OCI-LY1 (cell line): Measurements from ENCODE around the gene SERPINA4.

ENCODE experiments used
- EZH2 ChIP-seq: fragments of 200-600 bp; sonication (generic), shearing (Covaris generic); IDR thresholded peaks from 2 replicates; pipeline ENCODE4 v1.8.0; 2017; ENCODE audit warnings: borderline replicate concordance, mixed run types, mild to moderate bottlenecking, antibody characterized with exemption, low read length, moderate library complexity, mixed read lengths
- TF ChIP-seq, protein P1 (sequence below): fragments of 200-600 bp; sonication (generic), shearing (Covaris generic); IDR thresholded peaks from 2 replicates; pipeline ENCODE4 v1.5.1; 2017; ENCODE audit warnings: mild to moderate bottlenecking, antibody characterized with exemption, low read length, moderate library complexity, mixed read lengths

DNA sequence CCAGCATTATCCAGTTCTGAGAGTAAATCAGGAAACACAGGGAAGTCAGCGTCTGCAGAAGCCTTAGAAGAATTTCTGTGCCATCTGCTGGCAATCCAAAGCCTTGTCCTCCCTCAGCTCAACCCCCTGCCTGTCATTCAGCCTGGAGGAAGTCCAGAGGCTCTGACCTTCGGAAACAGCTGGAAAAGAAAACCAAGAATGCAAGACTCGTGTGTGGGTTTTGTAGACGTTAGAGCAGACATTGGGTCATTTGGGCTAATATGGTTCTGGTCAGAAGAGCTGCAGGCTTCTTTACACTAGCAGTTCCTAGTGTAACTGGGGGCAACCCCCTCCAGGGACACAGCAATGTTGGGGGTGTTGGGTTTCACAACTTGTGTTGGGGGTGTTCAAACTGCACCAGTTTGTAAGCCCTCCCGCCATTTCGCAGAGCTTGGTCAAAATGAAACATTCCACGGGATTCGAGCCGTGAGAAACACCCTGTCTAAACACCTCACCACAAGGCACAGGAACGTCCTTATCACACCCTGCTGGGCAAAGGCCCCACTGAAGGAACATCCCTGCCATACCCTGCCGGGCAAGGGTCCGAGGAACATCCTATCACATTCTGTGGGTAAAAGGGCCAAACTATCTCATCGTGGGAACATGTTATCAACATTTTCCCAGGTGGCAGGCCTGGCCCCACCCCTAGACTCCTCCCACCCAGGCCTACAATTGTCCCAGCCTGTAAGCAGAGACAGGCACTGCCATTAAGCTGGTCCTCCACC is 21.0 kb upstream of the SERPINA4 start:
- TF ChIP-seq, protein P1, sequence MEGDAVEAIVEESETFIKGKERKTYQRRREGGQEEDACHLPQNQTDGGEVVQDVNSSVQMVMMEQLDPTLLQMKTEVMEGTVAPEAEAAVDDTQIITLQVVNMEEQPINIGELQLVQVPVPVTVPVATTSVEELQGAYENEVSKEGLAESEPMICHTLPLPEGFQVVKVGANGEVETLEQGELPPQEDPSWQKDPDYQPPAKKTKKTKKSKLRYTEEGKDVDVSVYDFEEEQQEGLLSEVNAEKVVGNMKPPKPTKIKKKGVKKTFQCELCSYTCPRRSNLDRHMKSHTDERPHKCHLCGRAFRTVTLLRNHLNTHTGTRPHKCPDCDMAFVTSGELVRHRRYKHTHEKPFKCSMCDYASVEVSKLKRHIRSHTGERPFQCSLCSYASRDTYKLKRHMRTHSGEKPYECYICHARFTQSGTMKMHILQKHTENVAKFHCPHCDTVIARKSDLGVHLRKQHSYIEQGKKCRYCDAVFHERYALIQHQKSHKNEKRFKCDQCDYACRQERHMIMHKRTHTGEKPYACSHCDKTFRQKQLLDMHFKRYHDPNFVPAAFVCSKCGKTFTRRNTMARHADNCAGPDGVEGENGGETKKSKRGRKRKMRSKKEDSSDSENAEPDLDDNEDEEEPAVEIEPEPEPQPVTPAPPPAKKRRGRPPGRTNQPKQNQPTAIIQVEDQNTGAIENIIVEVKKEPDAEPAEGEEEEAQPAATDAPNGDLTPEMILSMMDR, result no peak
- no peak for TF ChIP-seq EZH2
